ENCODE results near the gene ZNF784.

Gene ZNF784, protein sequence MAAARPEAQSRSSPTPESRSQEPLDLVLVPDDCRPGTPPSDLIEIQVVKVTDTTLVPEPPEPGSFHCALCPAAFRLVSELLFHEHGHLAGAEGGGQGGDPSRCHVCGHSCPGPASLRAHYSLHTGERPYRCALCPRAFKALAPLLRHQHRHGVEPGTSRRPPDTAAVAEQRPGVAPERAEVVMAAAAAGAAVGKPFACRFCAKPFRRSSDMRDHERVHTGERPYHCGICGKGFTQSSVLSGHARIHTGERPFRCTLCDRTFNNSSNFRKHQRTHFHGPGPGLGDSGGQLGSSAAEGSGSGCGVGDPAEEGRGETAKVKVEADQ

DNA sequence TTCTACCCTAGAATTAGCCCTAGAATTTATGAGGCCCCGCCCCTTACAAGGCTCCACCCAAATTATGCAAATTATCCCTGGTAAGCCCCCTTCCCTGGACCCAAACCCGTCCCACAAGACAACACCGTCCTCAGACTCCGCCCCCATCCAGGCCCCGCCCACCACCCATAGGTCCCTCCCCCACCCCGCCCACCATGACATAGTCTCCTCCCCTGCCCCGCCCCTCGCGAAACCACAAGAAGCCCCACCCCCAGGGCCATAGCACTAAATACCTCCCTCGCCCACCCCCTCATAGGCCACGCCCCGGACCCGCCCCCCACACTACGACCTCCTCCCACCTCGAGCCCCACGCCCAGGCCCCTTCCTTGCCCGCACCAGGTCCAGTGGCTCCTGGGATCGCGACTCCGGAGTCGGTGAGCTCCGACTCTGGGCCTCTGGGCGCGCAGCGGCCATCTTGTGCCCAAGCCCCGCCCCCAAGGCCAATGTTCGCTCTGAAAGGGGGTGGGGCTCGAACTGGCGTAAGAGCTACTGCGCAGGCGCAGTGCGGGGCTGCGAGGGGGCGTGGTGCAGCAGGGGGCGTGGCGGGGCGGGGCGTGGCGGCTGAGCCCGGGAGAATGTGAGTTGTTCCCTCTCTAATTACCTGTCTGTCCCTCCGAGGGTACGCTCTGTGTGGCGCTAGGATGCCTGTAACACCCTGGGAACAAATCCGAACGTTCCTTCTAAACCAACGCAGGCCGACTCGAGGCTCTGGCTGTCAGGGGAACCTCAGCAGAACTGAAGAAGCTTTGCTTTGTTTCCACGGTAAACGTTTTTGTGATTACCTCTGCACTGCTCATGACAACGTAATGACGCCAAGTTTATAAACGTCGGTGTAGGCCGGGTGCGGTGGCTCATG, at the start of gene ZNF784:
TSS of gene ZNF784 (minus strand) at position 458 of the 895 bp plus-strand sequence. CDS start at position 453, 5 bp downstream.
- peak; percentile 88 to 96 for DNase-seq

DNA sequence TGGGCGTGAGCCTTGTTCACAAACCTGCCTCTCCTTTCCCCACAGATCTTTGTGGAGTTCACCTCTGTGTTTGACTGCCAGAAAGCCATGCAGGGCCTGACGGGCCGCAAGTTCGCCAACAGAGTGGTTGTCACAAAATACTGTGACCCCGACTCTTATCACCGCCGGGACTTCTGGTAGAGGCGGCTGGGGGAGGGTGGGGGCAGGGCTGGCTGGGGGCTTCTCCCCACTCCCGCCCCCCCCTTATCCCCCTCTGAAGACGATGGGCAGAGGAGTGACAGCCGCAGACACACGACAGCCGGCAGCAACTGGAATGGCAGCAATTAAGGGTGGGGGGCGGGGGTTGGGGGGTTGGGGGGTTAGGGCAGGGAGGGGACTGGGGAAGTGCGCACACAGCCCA, 49.5 kb upstream of the ZNF784 start:
- no peak for DNase-seq

DNA sequence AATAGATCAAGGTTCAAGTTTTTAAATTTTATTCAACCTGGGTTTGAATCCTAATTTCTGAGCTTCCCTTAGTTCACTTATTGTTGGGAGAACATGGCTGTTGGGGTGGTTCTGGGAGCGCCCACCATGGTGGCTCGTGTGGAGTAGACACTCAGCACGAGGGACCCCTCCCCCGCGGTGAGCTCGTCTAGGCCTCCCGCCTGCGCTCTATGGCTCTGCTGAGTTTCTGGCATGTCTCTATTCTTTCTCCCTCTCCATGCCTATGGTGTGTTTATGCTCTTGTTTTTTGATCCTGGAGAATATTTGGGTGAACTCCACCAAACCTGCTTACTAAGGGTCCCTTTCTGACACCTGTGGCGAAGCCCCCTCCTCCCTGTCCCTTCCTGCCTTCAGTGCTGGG, 49.1 kb upstream of the ZNF784 start:
- no peak for DNase-seq

DNA sequence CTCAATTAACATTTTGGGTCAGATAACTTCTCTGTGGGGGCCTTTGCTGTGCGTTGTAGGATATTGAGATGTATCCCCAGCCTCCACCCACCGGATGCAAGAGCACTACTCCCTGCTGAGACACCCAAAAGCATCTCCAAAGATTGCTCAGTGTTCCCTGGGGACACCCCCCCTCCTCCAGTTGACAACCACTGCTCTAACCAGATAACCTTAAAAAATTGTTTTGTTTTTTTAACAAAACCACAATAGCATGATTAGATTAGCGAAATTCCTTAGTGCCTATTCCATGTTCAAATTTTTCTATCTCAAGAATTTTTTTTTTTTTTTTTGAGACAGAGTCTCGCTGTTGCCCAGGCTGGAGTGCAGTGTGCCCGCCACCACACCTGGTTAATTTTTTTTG, 48.1 kb upstream of the ZNF784 start:
- no peak for DNase-seq

DNA sequence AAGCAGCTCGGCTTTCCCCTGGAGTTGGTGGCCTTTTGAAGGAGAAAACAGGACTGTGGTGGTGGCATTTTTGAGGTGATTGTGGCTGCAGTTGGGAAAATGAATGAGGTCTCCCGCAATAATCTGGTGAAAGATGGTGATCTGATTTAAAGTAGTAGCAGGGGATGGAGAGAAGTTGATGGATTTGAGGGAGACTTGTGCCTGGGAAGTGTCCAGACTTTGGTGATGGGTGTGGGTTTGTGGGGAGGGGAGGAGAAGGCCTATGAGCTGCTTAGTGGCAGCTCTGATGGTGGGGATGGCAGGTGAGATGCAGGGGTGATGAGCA, 46.6 kb upstream of the ZNF784 start:
- no peak for DNase-seq

DNA sequence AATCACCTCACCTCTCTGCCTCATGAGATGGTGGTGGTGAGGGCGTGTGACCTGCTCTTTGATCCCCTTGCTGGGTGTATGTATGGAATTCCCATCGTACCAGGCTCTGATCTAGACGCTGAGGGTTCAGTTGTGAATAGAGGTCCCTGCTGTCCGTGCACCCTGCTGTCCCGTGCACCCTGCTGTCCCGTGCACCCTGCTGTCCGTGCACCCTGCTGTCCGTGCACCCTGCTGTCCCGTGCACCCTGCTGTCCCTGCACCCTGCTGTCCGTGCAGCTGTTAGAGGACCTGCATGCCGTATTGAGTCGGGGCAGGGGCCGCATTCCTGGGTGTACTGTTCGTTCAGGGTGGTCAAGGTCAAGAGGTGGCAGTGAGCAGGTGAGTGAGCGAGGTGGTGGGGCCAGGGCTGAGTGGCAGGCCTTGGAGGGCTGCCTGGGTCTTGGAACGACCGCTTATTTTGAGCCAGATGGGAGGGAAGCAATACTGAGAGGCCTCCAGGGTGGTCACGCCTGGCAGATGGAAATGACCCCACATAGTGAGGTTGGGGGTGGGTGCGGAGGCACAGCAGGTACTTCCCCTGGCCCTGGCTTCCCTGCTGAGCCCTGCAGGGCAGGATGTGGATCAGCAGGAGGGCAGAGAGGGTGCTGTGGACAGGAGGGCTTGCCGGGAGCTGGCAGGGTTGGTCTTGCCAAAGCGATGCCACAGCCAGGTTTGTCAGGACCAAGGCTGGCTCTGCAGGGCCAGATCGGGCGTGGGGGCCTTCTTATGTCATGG, 46.1 kb upstream of the ZNF784 start:
- no peak for DNase-seq

DNA sequence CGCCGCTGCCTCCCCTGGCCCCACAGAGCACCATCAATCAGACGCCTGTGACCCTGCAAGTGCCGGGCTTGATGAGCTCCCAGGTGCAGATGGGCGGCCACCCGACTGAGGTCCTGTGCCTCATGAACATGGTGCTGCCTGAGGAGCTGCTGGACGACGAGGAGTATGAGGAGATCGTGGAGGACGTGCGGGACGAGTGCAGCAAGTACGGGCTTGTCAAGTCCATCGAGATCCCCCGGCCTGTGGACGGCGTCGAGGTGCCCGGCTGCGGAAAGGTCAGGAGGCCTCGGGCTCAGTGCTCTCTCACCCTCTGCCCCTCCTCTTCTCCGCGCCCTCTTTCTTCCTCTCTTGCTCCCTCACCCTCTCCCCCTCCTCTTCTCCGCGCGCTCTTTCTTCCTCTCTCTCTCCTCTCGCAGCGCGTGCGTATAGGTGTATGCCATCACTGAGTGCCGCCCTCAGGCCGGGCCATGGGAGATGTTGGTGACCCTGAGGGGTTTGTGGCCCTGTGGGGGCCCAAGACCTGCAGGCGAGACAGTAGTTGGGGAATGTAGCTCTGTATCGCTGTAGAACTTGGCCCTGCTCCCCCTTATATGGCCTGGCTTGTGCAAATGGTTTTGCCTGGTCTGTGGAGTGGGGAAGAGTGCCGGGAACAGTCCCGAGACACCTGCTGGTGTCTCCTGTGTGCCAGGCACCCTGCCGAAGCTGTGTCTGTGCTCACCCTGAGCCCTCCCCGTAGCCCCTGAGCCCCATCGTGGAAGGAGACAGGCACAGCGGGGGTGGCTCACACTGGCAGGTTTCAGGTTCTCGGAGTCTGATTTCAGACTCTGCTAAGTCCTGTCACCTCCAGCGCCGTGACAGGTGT, 45.3 kb upstream of the ZNF784 start:
- no peak for DNase-seq

DNA sequence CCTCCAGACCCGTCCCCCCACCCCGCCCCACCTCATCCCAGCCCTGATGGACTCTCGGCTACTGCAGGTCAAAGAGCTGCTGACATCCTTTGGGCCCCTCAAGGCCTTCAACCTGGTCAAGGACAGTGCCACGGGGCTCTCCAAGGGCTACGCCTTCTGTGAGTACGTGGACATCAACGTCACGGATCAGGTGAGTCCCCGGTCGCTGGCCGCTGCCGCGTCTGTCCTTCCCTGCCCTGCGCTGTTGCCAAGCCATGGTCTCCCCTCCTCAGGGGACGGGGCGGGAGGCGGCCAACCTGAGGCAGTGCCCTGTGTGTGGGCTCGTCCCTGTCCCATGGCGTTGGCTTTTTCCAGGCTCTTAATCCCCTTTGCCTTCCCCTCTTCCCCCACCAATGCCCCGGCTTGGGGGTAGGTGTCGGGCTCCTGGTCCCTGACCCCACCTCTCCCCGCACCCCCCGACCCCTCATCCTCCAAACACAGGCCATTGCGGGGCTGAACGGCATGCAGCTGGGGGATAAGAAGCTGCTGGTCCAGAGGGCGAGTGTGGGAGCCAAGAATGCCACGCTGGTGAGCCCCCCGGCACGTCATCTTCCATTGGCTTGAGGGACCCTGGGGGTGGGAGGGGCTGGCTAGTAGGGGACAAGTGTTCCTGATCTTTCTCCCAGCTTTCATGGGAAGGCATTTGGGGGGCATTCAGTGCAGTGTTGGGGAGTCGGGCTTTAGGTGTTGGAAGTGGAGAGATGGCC, 44.4 kb upstream of the ZNF784 start:
- DNase-seq: no peak

DNA sequence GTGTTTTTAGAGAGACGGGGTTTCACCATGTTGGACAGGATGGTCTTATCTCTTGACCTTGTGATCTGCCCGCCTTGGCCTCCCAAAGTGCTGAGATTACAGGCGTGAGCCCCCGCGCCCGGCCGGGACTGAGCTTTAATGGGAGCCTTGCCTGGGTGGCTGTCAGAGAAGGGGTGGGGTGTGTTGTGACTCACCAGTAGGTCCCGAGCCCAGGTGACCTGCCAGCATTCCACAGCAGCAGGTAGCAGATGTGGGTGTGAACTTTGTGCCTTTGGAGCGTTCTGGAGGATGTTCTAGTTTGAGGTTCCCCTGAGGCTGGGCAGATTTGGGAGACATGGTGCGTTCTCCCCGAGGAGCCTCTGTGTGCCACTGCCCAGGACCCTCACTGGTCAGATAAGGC, 43.6 kb upstream of the ZNF784 start:
- DNase-seq: no peak

DNA sequence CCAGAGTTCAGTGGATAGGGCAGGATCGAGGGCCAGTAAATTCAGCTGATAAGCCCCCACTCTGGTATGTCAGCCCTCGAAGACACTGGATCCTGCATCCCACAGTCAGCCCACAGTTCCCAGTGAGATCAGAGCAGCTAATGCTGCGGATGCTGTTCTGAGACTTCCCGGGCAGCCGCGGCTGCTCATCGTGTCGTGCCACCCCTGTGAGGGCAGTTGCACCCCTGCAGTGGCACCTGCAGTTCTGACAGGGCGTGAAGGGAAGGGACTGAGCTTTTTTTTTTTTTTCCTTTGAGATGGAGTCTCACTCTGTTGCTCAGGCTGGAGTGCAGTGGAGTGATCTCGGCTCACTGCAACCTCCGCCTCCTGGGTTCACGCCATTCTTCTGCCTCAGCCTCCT, 43.1 kb upstream of the ZNF784 start:
- DNase-seq: no peak

DNA sequence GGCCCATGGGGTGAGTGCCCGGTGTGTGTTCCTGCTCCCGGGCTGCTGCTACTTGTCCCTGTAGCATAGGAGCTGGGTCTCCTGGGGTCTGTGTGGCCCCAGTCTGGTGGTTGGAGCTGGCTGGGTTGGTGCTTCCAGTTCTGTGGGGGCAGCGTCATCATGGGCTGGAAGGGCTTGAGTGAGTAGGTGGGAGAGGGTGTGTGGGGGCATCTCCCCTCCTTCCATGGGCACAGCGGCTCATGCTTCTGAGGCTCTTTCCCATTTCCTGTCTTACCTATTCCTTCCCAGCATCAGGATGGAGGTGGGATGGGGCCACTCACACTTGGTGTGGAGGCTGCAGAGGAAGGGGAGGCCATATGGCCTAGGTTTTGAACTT, 42.6 kb upstream of the ZNF784 start:
- no peak for DNase-seq

DNA sequence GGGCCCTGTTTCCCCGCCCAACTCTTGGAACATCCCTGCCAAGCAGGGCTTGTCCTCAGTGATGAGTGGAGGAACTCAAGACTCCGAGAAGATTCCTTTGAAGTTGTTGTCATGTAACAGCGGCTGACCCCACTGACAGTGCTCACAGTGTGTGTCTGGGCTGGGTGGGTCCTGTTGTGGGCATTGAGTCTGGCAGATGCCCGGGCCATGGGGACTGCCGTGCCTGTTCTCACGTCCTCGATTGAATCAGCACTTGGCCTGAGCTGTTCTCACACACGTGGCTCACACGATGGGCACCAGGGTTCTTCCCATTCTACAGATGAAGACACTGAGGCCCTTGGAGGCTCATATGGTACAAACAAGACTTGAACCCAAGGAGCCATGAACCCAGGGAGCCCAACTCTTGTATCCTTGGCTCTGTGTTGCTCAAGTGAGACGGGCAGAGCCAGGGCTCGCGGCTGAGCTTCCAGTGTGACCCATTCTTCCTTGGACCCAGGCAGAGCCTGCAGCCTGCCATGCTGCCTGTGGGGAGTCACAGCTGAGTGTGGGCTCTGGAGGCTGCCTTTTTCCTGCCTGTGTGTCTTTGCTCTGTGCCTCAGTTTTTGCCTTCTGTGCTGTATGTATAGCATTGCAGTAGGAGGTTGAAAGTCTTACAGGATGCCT, 42.1 kb upstream of the ZNF784 start:
- no peak for DNase-seq

DNA sequence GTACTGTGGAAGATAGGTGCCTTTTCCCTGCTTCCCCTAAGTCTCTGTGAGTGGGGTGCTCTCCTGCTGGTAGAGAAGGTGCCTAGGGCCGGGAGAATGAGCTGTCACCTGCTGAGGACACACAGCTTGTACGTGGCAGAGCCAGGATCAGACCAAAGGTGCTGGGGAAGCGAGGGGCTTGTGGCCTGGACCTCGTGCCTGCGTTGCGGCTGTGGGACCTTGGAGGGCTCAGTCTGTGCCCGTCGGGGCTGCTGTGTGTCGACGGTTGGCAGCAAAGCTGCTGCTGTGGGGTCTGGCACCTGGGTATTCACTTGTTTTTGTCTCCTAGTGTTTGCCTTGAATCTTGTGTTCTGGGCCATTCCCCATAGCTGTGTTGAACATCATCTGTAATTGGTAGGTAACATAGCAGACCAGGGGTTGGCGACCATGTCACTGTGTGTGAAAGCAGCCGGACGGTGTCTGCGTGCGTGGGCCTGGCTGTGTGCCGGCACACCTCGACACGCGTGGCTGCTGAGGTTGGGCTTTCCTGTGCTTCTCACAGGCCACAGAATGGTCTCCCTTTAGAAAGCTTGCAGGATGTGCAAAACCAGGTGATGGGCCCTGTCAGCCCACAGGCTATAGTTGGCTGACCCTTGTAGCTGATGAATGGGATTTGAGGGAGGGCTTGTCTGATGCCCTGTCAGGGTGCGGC, 39.6 kb upstream of the ZNF784 start:
- DNase-seq: no peak

DNA sequence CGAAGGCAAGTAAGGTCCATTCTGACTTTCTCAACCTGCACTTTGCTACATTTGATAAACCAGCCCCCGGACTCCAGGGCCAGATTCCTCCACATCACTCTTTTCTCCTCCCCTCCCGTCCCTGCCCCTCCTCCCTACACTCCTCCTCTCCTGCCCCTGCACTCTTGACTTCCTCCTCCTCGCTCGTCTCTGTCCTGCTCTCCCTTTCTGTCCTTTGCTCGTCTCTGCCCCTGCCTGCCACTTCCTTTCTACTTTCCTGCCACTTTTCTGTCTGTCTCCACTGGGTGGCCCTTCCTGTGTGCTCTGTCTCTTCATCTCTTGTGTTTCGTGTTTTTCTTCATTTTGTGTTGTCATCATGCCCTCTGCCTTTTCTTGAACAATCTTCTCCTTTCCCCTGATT, 37.5 kb upstream of the ZNF784 start:
- no peak for DNase-seq

DNA sequence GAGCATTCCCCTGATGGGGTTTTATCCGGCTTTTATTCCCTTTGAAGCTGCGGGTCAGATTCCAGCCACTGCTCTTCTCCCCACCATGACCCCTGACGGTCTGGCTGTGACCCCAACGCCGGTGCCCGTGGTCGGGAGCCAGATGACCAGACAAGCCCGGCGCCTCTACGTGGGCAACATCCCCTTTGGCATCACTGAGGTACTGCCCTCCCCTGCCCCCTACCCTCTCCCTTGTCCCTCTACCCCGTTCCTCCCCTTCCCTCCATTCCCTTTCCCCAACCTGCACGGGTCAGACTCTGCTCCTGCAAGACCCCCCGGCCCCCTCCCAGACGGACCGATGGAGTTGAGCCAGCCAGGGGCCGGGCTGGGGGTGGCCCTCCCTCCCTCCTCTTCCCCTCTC, 36.6 kb upstream of the ZNF784 start:
- DNase-seq: no peak

DNA sequence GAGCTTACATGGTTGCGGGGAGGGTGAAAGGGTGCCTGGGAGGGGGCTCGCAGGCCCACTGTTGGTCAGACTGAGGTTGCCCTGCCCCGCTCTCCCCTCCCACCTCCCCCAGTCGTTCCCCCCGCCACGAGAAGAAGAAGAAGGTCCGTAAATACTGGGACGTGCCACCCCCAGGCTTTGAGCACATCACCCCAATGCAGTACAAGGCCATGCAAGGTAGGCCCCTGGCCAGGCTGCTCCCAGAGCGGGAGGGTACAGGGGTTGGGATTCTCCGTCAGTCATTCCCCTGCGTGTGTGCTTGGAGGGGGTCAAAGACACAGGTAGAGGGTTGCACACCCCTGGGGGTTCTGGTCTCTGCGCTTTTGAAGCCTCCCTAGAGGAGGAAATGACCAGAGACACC, 36.0 kb upstream of the ZNF784 start:
- no peak for DNase-seq

DNA sequence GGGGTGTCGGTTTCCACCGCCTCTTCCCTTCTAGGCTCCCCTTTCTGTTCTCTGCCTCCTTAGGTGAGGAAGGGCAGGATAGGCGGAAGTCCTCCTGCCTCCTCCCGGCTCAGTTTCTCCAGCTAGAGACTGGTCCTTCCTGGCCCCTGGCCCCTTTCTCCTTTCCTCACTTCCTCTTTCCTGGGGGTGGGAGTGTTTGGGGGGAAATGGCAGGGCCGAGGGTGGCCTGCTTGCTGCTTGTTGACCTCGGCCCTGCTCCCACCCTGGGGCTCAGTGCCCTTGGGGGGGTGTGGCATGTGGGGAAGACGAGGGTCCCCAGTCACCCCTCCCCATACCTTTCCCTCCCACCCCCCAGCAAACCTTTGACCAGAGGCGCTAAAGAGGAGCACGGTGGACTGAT, 35.5 kb upstream of the ZNF784 start:
- DNase-seq: no peak

DNA sequence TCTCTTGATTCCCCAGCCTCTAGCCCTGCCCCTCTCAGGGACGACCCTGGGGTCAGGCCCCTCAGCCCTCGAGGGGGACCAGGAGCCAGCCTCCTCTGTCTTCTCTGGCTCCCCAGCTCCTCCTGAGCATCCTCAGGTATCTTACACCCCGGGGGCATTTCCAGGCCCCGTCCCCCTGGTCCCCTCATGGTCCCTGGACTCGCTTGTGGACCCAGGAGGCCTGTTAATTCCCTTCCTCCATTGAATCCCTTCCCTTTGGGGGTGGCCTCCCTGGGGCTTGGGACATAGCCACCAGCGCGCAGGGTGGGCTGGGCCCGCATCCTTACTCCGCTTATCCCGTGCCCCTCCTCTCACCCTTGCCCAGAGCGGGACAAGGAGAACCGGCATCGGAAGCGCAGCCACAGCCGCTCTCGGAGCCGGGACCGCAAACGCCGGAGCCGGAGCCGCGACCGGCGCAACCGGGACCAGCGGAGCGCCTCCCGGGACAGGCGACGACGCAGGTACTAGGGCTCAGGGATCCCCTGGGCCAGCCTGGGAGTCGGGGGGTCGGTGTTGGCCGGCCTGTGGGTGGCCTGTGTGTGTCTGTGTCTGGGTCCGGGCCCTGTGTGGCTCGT, 34.6 kb upstream of the ZNF784 start:
- no peak for DNase-seq

DNA sequence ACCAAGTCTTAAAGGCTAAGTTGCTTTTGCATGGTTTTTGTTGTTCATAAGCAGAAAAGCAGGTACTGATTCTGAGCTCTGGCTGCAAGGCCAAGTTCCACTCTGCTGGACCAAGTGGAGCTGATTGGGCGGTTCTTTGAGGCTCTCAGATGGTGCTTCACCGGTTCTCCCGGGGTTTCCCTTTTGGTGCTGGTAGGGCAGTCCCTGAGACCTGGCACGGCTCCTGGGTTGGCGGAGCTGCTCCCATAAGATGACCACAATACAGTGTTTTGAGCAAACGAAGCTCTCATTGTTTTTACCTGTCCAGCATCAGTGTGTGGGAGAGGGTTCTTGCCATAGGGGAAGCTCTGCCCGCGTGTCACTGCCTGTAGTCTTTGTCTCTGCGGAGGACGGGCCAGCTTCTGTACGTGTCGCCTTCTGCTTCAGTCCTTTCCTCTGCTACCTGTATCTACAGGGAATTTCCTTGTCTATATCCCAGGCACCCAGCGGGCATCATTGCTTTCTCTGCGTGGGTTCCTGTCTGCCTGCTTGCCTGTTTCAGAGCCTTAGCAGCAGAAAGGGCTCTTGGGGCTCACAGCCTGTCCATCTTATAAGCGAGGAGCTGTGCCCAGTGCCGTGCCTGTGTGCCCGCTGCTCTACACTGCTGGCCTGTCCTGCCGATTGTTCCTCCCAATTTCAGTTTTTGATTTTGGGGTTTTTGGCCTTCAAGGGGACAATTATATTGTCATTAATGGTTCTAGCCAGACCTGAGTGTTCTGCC, 32.8 kb upstream of the ZNF784 start:
- no peak for DNase-seq

DNA sequence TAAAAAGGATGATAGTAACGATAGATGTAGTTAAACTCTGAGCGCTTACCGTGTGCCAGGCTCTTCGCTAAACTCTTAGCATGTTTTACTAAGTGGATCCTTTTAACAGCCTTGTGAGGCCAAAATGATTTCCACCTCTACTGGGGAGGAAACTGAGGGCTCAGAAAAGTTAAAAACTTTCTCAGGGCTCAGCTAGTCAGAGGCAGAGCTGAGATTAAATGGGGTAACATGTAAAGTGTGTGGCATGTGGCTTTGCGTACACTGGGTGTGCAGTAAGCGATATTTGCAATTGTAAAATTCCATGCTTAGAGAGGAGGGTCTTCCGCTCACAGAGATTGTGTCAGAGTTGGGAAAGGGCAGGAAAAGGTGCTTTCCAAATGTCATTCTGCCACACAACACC, 32.2 kb upstream of the ZNF784 start:
- no peak for DNase-seq
